SK-N-SH (cell line): ENCODE measurements around the gene POGK. TPM values are rescaled to one million over a fixed set of nuclear protein-coding genes. Genes with fewer than 3 reads are reported as not detected.
"Not testable (repeated sequence)": the region's sequence is repeated elsewhere in the genome, so short reads cannot be mapped to it uniquely, and the experiment has no call there.

Source experiments
- CTCF ChIA-PET: fragments of 300-600, 350-600 bp; formaldehyde crosslinking; extraction: SDS; loops from one replicate; lab custom pipeline; 2021; lab: Yijun Ruan, JAX
- POLR2A ChIA-PET: fragments of 350-600 bp; sonication (Branson Sonifier 250); formaldehyde crosslinking; extraction: SDS; loops from one replicate; lab custom pipeline; 2020; ENCODE audit warnings: antibody characterized with exemption, inconsistent platforms; lab: Yijun Ruan, JAX
- DNase-seq: peaks from one replicate; pipeline ENCODE4 v3.0.0; 2012
- H2AFZ ChIP-seq: fragments of 200-600 bp; sonication (generic); 2 replicates; pipeline ENCODE4 v1.8.1; 2016; ENCODE audit warnings: antibody characterized with exemption, mild to moderate bottlenecking, low read depth
- H3F3A ChIP-seq: fragments of 200-600 bp; sonication (generic); replicated peaks from 2 replicates; pipeline ENCODE3; 2016; ENCODE audit warnings: antibody characterized with exemption, mild to moderate bottlenecking; ENCODE audit not compliant: insufficient read depth
- H3K27ac ChIP-seq, 2 experiments: fragments of 200-500 bp in 1 of 2; fragments of 200-600 bp in 1 of 2; sonication (Bioruptor generic) in 1 of 2; sonication (generic), shearing (Covaris generic) in 1 of 2; 2 replicates each; pipeline versions ENCODE4 v1.5.1 to v1.6.1; 2014 to 2016; ENCODE audit warnings: low read depth in 2 of 2, inconsistent platforms in 1 of 2, low read length in 1 of 2, mild to moderate bottlenecking in 1 of 2, mixed read lengths in 1 of 2
- H3K27me3 ChIP-seq: fragments of 200-600 bp; sonication (generic), shearing (Covaris generic); 2 replicates; pipeline ENCODE4 v1.6.1; 2016; ENCODE audit warnings: mixed run types; ENCODE audit not compliant: insufficient read depth
- H3K36me3 ChIP-seq, 2 experiments: fragments of 200-500 bp in 1 of 2; fragments of 200-600 bp in 1 of 2; sonication (Bioruptor generic) in 1 of 2; sonication (generic) in 1 of 2; replicated peaks in 1 of 2; 2 replicates each; pipeline versions ENCODE3 to v1.5.1; 2014 to 2016; ENCODE audit warnings: low read length in 1 of 2, mild to moderate bottlenecking in 1 of 2; ENCODE audit not compliant: insufficient read depth in 2 of 2, control insufficient read depth in 1 of 2
- H3K4me1 ChIP-seq, 2 experiments: fragments of 200-500 bp in 1 of 2; fragments of 200-600 bp in 1 of 2; sonication (Bioruptor generic) in 1 of 2; sonication (generic), shearing (Covaris generic) in 1 of 2; 2 replicates each; pipeline versions ENCODE4 v1.5.1 to v1.6.1; 2014 to 2016; ENCODE audit warnings: low read depth in 1 of 2, low read length in 1 of 2, mixed run types in 1 of 2; ENCODE audit not compliant: insufficient read depth in 2 of 2, control insufficient read depth in 1 of 2
- H3K4me2 ChIP-seq: fragments of 200-600 bp; sonication (generic), shearing (Covaris generic); 2 replicates; pipeline ENCODE4 v1.6.1; 2017; ENCODE audit warnings: mixed run types
- H3K4me3 ChIP-seq, 2 experiments: fragments of 200-500 bp in 1 of 2; fragments of 200-600 bp in 1 of 2; sonication (Bioruptor generic) in 1 of 2; sonication (generic), shearing (Covaris generic) in 1 of 2; 2 replicates each; pipeline versions ENCODE4 v1.5.1 to v1.8.1; 2014 to 2016; ENCODE audit warnings: low read depth in 2 of 2, inconsistent platforms in 1 of 2, low read length in 1 of 2, mild to moderate bottlenecking in 1 of 2, mixed read lengths in 1 of 2, moderate library complexity in 1 of 2
- H3K79me2 ChIP-seq: fragments of 200-600 bp; sonication (generic); 2 replicates; pipeline ENCODE4 v1.8.1; 2017; ENCODE audit warnings: mild to moderate bottlenecking; ENCODE audit not compliant: insufficient read depth
- H3K9ac ChIP-seq: fragments of 200-600 bp; sonication (generic); 2 replicates; pipeline ENCODE4 v1.6.1; 2017; ENCODE audit warnings: mixed run types
- H3K9me2 ChIP-seq: fragments of 200-600 bp; sonication (generic); 2 replicates; pipeline ENCODE4 v1.6.1; 2017; ENCODE audit warnings: mixed run types
- H3K9me3 ChIP-seq: fragments of 200-600 bp; sonication (generic); 2 replicates; pipeline ENCODE4 v1.6.1; 2017; ENCODE audit warnings: mixed run types, mild to moderate bottlenecking, moderate library complexity
- H4K20me1 ChIP-seq: fragments of 200-600 bp; sonication (generic); 2 replicates; pipeline ENCODE4 v1.6.1; 2017; ENCODE audit warnings: mild to moderate bottlenecking, mixed run types; ENCODE audit not compliant: insufficient read depth
- EZH2phosphoT487 ChIP-seq: fragments of 200-600 bp; sonication (generic); IDR thresholded peaks from 2 replicates; pipeline ENCODE4 v1.6.1; 2017; ENCODE audit warnings: low read depth, mixed run types, mild to moderate bottlenecking, antibody characterized with exemption, moderate library complexity, borderline replicate concordance
- JUND ChIP-seq: IDR thresholded peaks from 2 replicates; pipeline ENCODE4 v1.4.0; 2012
- MEF2A ChIP-seq: IDR thresholded peaks from 2 replicates; pipeline ENCODE4 v1.4.0; 2012; ENCODE audit warnings: low read depth, borderline replicate concordance
- MXI1 ChIP-seq: IDR thresholded peaks from 2 replicates; pipeline ENCODE4 v1.6.1; 2012; ENCODE audit warnings: mild to moderate bottlenecking, low read depth, low read length, improper control_type of control experiment
- NRF1 ChIP-seq: IDR thresholded peaks from 2 replicates; pipeline ENCODE4 v1.6.1; 2012; ENCODE audit warnings: low read depth, mild to moderate bottlenecking, low read length
- RAD21 ChIP-seq: IDR thresholded peaks from 2 replicates; pipeline ENCODE4 v1.6.1; 2012; ENCODE audit warnings: mild to moderate bottlenecking, low read length
- WGBS: methylation state at CpG from one replicate; pipeline ENCODE4 v1.1.6; 2017; ENCODE audit warnings: low lambda C conversion rate; 5-methylcytosine and 5-hydroxymethylcytosine counted together
- polyA plus RNA-seq, 3 experiments: library from polyadenylated mRNA; depleted of rRNA; stranded (reverse); fragments of >200 nt; gene quantifications; 2 replicates each; pipeline ENCODE4 v1.2.3, GENCODE V29; 2012
- TF ChIP-seq, protein P1 (sequence below): fragments of 150-350 bp; IDR thresholded peaks from 2 replicates; pipeline ENCODE4 v1.6.1; 2017; ENCODE audit warnings: antibody characterized with exemption, low read length, low read depth, borderline replicate concordance
- TF ChIP-seq, protein P2 (sequence below): fragments of 200-600 bp; sonication (generic); IDR thresholded peaks from 2 replicates; pipeline ENCODE4 v1.6.1; 2017; ENCODE audit warnings: antibody characterized with exemption, mild to moderate bottlenecking, moderate library complexity

The POGK gene
- polyA plus RNA-seq, 1 of the 3 experiments (the other 2 are of a cell fraction), result 13.9 TPM

- H3K9ac ChIP-seq, result peak overlapping the region; percentile 21; the same call in 1 of the 2 replicates
- DNase-seq, result no peak
- peaks cover 41% of the 10 kb centered on the region for H3K79me2 ChIP-seq
- TF ChIP-seq JUND, result no peak
- no peak for TF ChIP-seq MXI1
- 0 out of 2 replicates have a peak, but pooled peaks have one; percentile 10 for TF ChIP-seq RAD21
- peak; percentile 16; the same call in 1 of the 2 replicates for TF ChIP-seq NRF1
- TF ChIP-seq, protein P1, sequence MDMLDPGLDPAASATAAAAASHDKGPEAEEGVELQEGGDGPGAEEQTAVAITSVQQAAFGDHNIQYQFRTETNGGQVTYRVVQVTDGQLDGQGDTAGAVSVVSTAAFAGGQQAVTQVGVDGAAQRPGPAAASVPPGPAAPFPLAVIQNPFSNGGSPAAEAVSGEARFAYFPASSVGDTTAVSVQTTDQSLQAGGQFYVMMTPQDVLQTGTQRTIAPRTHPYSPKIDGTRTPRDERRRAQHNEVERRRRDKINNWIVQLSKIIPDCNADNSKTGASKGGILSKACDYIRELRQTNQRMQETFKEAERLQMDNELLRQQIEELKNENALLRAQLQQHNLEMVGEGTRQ, result no peak
- no peak for TF ChIP-seq MEF2A
- TF ChIP-seq, protein P2, sequence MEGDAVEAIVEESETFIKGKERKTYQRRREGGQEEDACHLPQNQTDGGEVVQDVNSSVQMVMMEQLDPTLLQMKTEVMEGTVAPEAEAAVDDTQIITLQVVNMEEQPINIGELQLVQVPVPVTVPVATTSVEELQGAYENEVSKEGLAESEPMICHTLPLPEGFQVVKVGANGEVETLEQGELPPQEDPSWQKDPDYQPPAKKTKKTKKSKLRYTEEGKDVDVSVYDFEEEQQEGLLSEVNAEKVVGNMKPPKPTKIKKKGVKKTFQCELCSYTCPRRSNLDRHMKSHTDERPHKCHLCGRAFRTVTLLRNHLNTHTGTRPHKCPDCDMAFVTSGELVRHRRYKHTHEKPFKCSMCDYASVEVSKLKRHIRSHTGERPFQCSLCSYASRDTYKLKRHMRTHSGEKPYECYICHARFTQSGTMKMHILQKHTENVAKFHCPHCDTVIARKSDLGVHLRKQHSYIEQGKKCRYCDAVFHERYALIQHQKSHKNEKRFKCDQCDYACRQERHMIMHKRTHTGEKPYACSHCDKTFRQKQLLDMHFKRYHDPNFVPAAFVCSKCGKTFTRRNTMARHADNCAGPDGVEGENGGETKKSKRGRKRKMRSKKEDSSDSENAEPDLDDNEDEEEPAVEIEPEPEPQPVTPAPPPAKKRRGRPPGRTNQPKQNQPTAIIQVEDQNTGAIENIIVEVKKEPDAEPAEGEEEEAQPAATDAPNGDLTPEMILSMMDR, result peak; percentile 33
- TF ChIP-seq EZH2phosphoT487, result no peak
- TF ChIP-seq, all 33 proteins: peak for 3
- H3K27ac ChIP-seq, result peak overlapping the region; percentile 6 to 58; a peak in 2 of 4 replicates
- H3K4me1 ChIP-seq, result peaks cover 4 to 5% of the 10 kb centered on the region in 2 experiments; a peak in 3 of 4 replicates
- H3K4me2 ChIP-seq, result peak overlapping the region; percentile 92
- ChIA-PET CTCF (interaction anchor here (1.0 to 2.2 kb wide), 5 partner anchors 11 to 183 kb away, joined by 3 to 9 read pairs (median 4); no protein-coding TSS in a partner anchor), POLR2A (interaction anchor here (1.1 to 1.8 kb wide), 3 partner anchors 31 to 167 kb away, joined by 4 to 16 read pairs (median 4); partner anchors contain the start of gene POGK)
- peak overlapping the region; percentile 82 for H2AFZ ChIP-seq
- peaks cover 0 to 5% of the 10 kb centered on the region in 2 experiments for H3K36me3 ChIP-seq
- H4K20me1 ChIP-seq, result no peaks in the 10 kb centered on the region; the same call in 1 of the 2 replicates
- peak overlapping the region; percentile 70 to 78 for H3K4me3 ChIP-seq
- no peaks in the 10 kb centered on the region for H3K9me2 ChIP-seq
- 1% methylated on average over 7 of the region's 7 CpGs for WGBS
- no peaks in the 10 kb centered on the region for H3F3A ChIP-seq
- H3K9me3 ChIP-seq, result no peaks in the 10 kb centered on the region
- H3K27me3 ChIP-seq, result no peaks in the 10 kb centered on the region
Observed at GRCh38 chr1:166876540-166876838, 37.2 kb downstream of the POGK start.

- POLR2A ChIA-PET, H3K27me3 ChIP-seq, H4K20me1 ChIP-seq, H3K9me2 ChIP-seq, H3K9ac ChIP-seq, H3K4me3 ChIP-seq, H3K36me3 ChIP-seq, H3K9me3 ChIP-seq, H3K4me2 ChIP-seq, H3K4me1 ChIP-seq, H2AFZ ChIP-seq, DNase-seq, H3K27ac ChIP-seq, H3F3A ChIP-seq: not testable (repeated sequence)
- WGBS, result 89% methylated on average over 21 of the region's 21 CpGs
- H3K79me2 ChIP-seq, result peaks cover 22% of the 10 kb centered on the region
- CTCF ChIA-PET, result interaction anchor here (1.7 to 2.5 kb wide), 2 partner anchors 32 to 181 kb away, joined by 6 to 8 read pairs; no protein-coding TSS in a partner anchor
Observed at GRCh38 chr1:166878173-166878917, 39.1 kb downstream of the POGK start.
